Glutamatergic neuron (in vitro differentiated cells): Measurements from ENCODE around the gene LYRM7. TPM values are rescaled to one million over a fixed set of nuclear protein-coding genes. Genes with fewer than 3 reads are reported as not detected.

Source experiments
- DNase-seq: peaks from one replicate; pipeline ENCODE4 v3.0.0; 2022
- H3K27ac Mint-ChIP-seq: one replicate; pipeline ENCODE4 v1.8.0; 2020; ENCODE audit warnings: mild to moderate bottlenecking, mixed read lengths, inconsistent platforms; ENCODE audit not compliant: unreplicated experiment
- H3K27me3 Mint-ChIP-seq: one replicate; pipeline ENCODE4 v1.8.0; 2020; ENCODE audit warnings: mild to moderate bottlenecking, moderate library complexity, mixed read lengths, inconsistent platforms; ENCODE audit not compliant: unreplicated experiment
- H3K36me3 Mint-ChIP-seq: one replicate; pipeline ENCODE4 v1.8.0; 2020; ENCODE audit warnings: mild to moderate bottlenecking, mixed read lengths, inconsistent platforms; ENCODE audit not compliant: unreplicated experiment
- H3K4me1 Mint-ChIP-seq: one replicate; pipeline ENCODE4 v1.8.0; 2020; ENCODE audit warnings: mild to moderate bottlenecking, low read depth, mixed read lengths, inconsistent platforms; ENCODE audit not compliant: unreplicated experiment
- H3K4me3 Mint-ChIP-seq: one replicate; pipeline ENCODE4 v1.8.0; 2020; ENCODE audit warnings: mild to moderate bottlenecking, mixed read lengths, inconsistent platforms; ENCODE audit not compliant: unreplicated experiment
- H3K9me3 Mint-ChIP-seq: one replicate; pipeline ENCODE4 v1.8.0; 2020; ENCODE audit warnings: mild to moderate bottlenecking, moderate library complexity, mixed read lengths, inconsistent platforms; ENCODE audit not compliant: unreplicated experiment
- total RNA-seq: library from RNA; stranded (reverse); fragmentation: NEBNext Ultra II Directional; extraction: Animal tissue kit (Norgen Biotek cat#: 25700); gene quantifications from one replicate; pipeline ENCODE4 v1.2.1, GENCODE V29; 2021; ENCODE audit not compliant: unreplicated experiment
- TF ChIP-seq, protein P1 (sequence below): fragments of 200-600 bp; sonication (generic); IDR thresholded peaks from one replicate; pipeline ENCODE4 v1.5.0; 2021; ENCODE audit not compliant: partially characterized antibody, unreplicated experiment

The LYRM7 gene
- total RNA-seq, 1 donor from 2014 or later, result 6.4 TPM

GRCh38 chr5:131242728-131243255 is 72.0 kb downstream of the LYRM7 start:
- Mint-ChIP-seq H3K4me3 (no peak overlapping the region), H3K9me3 (no peaks in the 10 kb centered on the region), H3K36me3 (no peaks in the 10 kb centered on the region), H3K27ac (no peak overlapping the region), H3K27me3 (no peaks in the 10 kb centered on the region), H3K4me1 (no peaks in the 10 kb centered on the region)
- DNase-seq, result no peak
- TF ChIP-seq, protein P1, sequence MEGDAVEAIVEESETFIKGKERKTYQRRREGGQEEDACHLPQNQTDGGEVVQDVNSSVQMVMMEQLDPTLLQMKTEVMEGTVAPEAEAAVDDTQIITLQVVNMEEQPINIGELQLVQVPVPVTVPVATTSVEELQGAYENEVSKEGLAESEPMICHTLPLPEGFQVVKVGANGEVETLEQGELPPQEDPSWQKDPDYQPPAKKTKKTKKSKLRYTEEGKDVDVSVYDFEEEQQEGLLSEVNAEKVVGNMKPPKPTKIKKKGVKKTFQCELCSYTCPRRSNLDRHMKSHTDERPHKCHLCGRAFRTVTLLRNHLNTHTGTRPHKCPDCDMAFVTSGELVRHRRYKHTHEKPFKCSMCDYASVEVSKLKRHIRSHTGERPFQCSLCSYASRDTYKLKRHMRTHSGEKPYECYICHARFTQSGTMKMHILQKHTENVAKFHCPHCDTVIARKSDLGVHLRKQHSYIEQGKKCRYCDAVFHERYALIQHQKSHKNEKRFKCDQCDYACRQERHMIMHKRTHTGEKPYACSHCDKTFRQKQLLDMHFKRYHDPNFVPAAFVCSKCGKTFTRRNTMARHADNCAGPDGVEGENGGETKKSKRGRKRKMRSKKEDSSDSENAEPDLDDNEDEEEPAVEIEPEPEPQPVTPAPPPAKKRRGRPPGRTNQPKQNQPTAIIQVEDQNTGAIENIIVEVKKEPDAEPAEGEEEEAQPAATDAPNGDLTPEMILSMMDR, result no peak

- no peak overlapping the region for H3K4me3 Mint-ChIP-seq
- no peaks in the 10 kb centered on the region for H3K9me3 Mint-ChIP-seq
- no peaks in the 10 kb centered on the region for H3K36me3 Mint-ChIP-seq
- DNase-seq, result no peak
- TF ChIP-seq, protein P1, result no peak
- H3K27me3 Mint-ChIP-seq, result no peaks in the 10 kb centered on the region
- H3K27ac Mint-ChIP-seq, result no peak overlapping the region
- no peaks in the 10 kb centered on the region for H3K4me1 Mint-ChIP-seq
These were observed 74.6 kb downstream of the LYRM7 start for GRCh38 chr5:131245312-131245711.

GRCh38 chr5:131245948-131246347 is 75.2 kb downstream of the LYRM7 start:
- Mint-ChIP-seq H3K4me1 (no peaks in the 10 kb centered on the region), H3K4me3 (no peak overlapping the region)

DNA sequence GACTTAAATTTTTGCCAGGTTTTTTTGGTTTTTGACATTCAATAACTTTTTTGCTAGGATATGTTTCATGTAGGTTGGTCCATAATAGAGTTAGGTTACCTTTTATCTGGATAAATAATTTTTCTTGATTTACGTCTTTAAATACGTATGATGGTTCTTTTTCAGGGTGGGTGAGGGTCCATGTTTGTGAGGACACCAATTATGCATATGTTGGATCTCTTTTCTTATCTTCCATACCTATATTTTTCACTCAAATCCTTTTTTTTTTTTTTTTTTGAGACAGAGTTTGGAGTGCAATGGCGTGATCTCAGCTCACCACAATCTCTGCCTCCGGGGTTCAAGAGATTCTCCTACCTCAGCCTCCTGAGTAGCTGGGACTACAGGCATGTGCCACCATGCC is 75.8 kb downstream of the LYRM7 start:
- H3K4me3 Mint-ChIP-seq, result no peak overlapping the region
- H3K36me3 Mint-ChIP-seq, result no peaks in the 10 kb centered on the region
- no peaks in the 10 kb centered on the region for H3K27me3 Mint-ChIP-seq
- H3K27ac Mint-ChIP-seq, result no peak overlapping the region
- H3K9me3 Mint-ChIP-seq, result no peaks in the 10 kb centered on the region
- no peaks in the 10 kb centered on the region for H3K4me1 Mint-ChIP-seq
- TF ChIP-seq, protein P1, result no peak
- DNase-seq, result no peak

More at GRCh38 chr5:131245948-131246347, 75.2 kb downstream of the LYRM7 start:
- DNase-seq, result no peak
- Mint-ChIP-seq H3K36me3 (no peaks in the 10 kb centered on the region), H3K9me3 (no peaks in the 10 kb centered on the region), H3K27ac (no peak overlapping the region), H3K27me3 (no peaks in the 10 kb centered on the region)
- TF ChIP-seq, protein P1, result no peak

DNA sequence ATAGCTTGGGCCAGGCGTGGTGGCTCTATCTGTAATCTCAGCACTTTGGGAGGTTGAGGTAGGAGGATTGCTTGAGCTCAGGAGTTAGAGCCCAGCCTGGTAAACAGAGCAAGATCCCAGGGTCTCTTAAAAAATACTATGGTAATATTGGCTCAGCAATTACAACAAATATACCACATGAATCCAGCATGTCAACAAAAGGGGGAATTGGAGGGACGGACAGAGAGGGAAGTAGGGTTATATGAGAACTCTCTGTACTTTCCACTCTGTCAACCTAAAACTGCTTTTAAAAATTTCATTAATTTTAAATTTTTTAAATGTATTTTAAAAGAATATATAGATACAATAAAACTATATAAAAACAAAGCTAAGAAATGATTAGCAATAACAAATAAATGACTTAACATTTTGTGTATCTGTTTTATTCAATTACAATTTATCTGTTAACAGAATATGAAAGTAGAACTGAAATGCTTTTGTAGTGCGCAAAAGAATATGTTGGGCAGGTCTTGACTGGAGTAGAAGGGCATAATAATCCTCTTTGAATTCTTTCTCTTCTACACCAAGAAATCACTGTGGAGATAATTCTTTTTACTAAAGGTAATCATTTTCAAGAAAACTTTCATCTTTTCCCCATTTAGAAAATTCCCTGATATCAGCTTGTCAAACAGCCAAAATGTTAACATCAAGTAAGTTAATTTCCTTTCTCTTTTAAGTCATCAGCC is 80.2 kb downstream of the LYRM7 start:
- no peak for DNase-seq
- Mint-ChIP-seq H3K27ac (no peak overlapping the region), H3K4me3 (no peak overlapping the region), H3K27me3 (peaks cover 2% of the 10 kb centered on the region), H3K4me1 (no peaks in the 10 kb centered on the region), H3K9me3 (no peaks in the 10 kb centered on the region), H3K36me3 (no peaks in the 10 kb centered on the region)
- TF ChIP-seq, protein P1, result no peak
